ENCODE results near the gene MSI2. TPM values are rescaled to one million over a fixed set of nuclear protein-coding genes. Genes with fewer than 3 reads are reported as not detected.

Gene MSI2
- total RNA-seq, 3 donors from 2014 or later = 13.4 to 89.1 (median 71.1) TPM

- Histone ChIP-seq H3K4me3 (no peak overlapping the region), H3K27ac (no peak overlapping the region), H3K4me1 (no peaks in the 10 kb centered on the region), H3K27me3 (no peaks in the 10 kb centered on the region), H3K36me3 (no peaks in the 10 kb centered on the region), H3K9me3 (no peaks in the 10 kb centered on the region)
- intact Hi-C loops (cut with DNase I; ENCODE audit: low total_unique reads) = no loop called here
- no peak for DNase-seq (ENCODE audit: low spot score in 2 of 2)
- no peak for TF ChIP-seq POLR2AphosphoS5 (IDR thresholded peaks at IDR 0.05)
- TF ChIP-seq POLR2A (IDR thresholded peaks at IDR 0.05) = no peak
- TF ChIP-seq CTCF (IDR thresholded peaks at IDR 0.05) = no peak
Observed at GRCh38 chr17:57701124-57701523, 444.8 kb downstream of the MSI2 start.

GRCh38 chr17:57703273-57703672 is 446.9 kb downstream of the MSI2 start:
- Histone ChIP-seq H3K36me3 (no peaks in the 10 kb centered on the region), H3K4me1 (no peaks in the 10 kb centered on the region), H3K27ac (no peak overlapping the region), H3K4me3 (no peak overlapping the region), H3K27me3 (no peaks in the 10 kb centered on the region), H3K9me3 (no peaks in the 10 kb centered on the region)
- intact Hi-C loops (cut with DNase I; ENCODE audit: low total_unique reads) = no loop called here
- TF ChIP-seq POLR2AphosphoS5 (IDR thresholded peaks at IDR 0.05) (no peak), POLR2A (IDR thresholded peaks at IDR 0.05) (no peak), CTCF (IDR thresholded peaks at IDR 0.05) (no peak)
- DNase-seq (ENCODE audit: low spot score in 2 of 2) = no peak

- TF ChIP-seq CTCF (IDR thresholded peaks at IDR 0.05) (no peak), POLR2A (IDR thresholded peaks at IDR 0.05) (no peak), POLR2AphosphoS5 (IDR thresholded peaks at IDR 0.05) (no peak)
- Histone ChIP-seq H3K4me3 (no peak overlapping the region), H3K4me1 (no peaks in the 10 kb centered on the region), H3K36me3 (no peaks in the 10 kb centered on the region), H3K27ac (no peak overlapping the region), H3K27me3 (no peaks in the 10 kb centered on the region), H3K9me3 (no peaks in the 10 kb centered on the region)
- DNase-seq (ENCODE audit: low spot score in 2 of 2) = no peak
- intact Hi-C loops (cut with DNase I; ENCODE audit: low total_unique reads) = no loop called here
Observed at GRCh38 chr17:57704448-57704847, 448.1 kb downstream of the MSI2 start.

GRCh38 chr17:57705921-57706695 is 449.8 kb downstream of the MSI2 start:
- H3K27me3 ChIP-seq = no peaks in the 10 kb centered on the region
- H3K4me3 ChIP-seq = no peak overlapping the region
- TF ChIP-seq POLR2AphosphoS5 (IDR thresholded peaks at IDR 0.05) (no peak), POLR2A (IDR thresholded peaks at IDR 0.05) (no peak), CTCF (IDR thresholded peaks at IDR 0.05) (no peak)
- no peaks in the 10 kb centered on the region for H3K36me3 ChIP-seq
- no peaks in the 10 kb centered on the region for H3K4me1 ChIP-seq
- H3K27ac ChIP-seq = no peak overlapping the region
- no peaks in the 10 kb centered on the region for H3K9me3 ChIP-seq
- DNase-seq (ENCODE audit: low spot score in 2 of 2) = no peak
- intact Hi-C loops (cut with DNase I; ENCODE audit: low total_unique reads) = no loop called here

GRCh38 chr17:57706761-57707160 is 450.4 kb downstream of the MSI2 start:
- H3K9me3 ChIP-seq = no peaks in the 10 kb centered on the region
- TF ChIP-seq POLR2A (IDR thresholded peaks at IDR 0.05) (no peak), CTCF (IDR thresholded peaks at IDR 0.05) (no peak), POLR2AphosphoS5 (IDR thresholded peaks at IDR 0.05) (no peak)
- no peaks in the 10 kb centered on the region for H3K36me3 ChIP-seq
- no peak overlapping the region for H3K4me3 ChIP-seq
- no peak overlapping the region for H3K27ac ChIP-seq
- no peaks in the 10 kb centered on the region for H3K27me3 ChIP-seq
- intact Hi-C loops (cut with DNase I; ENCODE audit: low total_unique reads) = no loop called here
- DNase-seq (ENCODE audit: low spot score in 2 of 2) = no peak
- no peaks in the 10 kb centered on the region for H3K4me1 ChIP-seq
